GM12878 (cell line): ENCODE data around the gene KRTAP5-8. TPM values are rescaled to one million over a fixed set of nuclear protein-coding genes. Genes with fewer than 3 reads are reported as not detected.

Experiments used
- ATAC-seq: fragments of 200-7000 bp; cut with Tn5 transposase; 3 replicates; pipeline ENCODE4 v1.9.1; 2020; ENCODE audit warnings: mild to moderate bottlenecking, moderate library complexity
- BruUV-seq: library from RNA; stranded (reverse); fragments of 400-500 nt; replicated peaks from 2 replicates; lab custom pipeline; 2021; lab: Mats Ljungman, UMichigan
- CTCF ChIA-PET: fragments of 300-600 bp; sonication (Branson Sonifier 250); formaldehyde crosslinking; extraction: SDS; loops from one replicate; lab custom pipeline; 2021; ENCODE audit warnings: inconsistent platforms; lab: Yijun Ruan, JAX
- POLR2A ChIA-PET: fragments of 350-600 bp; formaldehyde crosslinking; extraction: SDS; loops from one replicate; lab custom pipeline; 2021; ENCODE audit warnings: inconsistent platforms; lab: Charles Lee
- RAD21 ChIA-PET: fragments of 300-600 bp; sonication (Branson Sonifier 250); formaldehyde crosslinking; loops from one replicate; lab custom pipeline; 2023; ENCODE audit warnings: antibody characterized with exemption; ENCODE audit not compliant: unreplicated experiment; lab: Charles Lee
- SMC1A ChIA-PET: fragments of 300-600 bp; sonication (Branson Sonifier 250); formaldehyde crosslinking; loops from one replicate; lab custom pipeline; 2023; ENCODE audit not compliant: unreplicated experiment, uncharacterized antibody; lab: Charles Lee
- DNase-seq: peaks from one replicate; pipeline ENCODE4 v3.0.0-alpha.2; 2011; ENCODE audit warnings: low read depth, low spot score
- FAIRE-seq: peaks from 3 replicates; lab custom pipeline; 2011; peaks lifted over from hg19 to GRCh38; lab: Jason Lieb, UNC
- H2AFZ ChIP-seq: 2 replicates; pipeline ENCODE4 v1.6.0; 2011; ENCODE audit warnings: low read depth, low read length, control low read depth; ENCODE audit not compliant: control insufficient read depth
- H3K27ac ChIP-seq: 2 replicates; pipeline ENCODE4 v1.5.1; 2011; ENCODE audit warnings: control low read depth; ENCODE audit not compliant: control insufficient read depth, insufficient read depth
- H3K27me3 ChIP-seq, 2 experiments: replicated peaks in 1 of 2; 2 replicates each; pipeline versions ENCODE4 v1.6.0 to v1.6.1; 2011; ENCODE audit warnings: low read length in 1 of 2; ENCODE audit not compliant: control insufficient read depth in 2 of 2, insufficient read depth in 2 of 2
- H3K36me3 ChIP-seq, 2 experiments: 2 replicates each; pipeline ENCODE4 v1.5.1; 2011; ENCODE audit warnings: low read length in 1 of 2; ENCODE audit not compliant: control insufficient read depth in 2 of 2, insufficient read depth in 2 of 2
- H3K4me1 ChIP-seq: 2 replicates; pipeline ENCODE4 v1.6.1; 2011; ENCODE audit warnings: mild to moderate bottlenecking, low read length, moderate library complexity, mixed read lengths; ENCODE audit not compliant: control insufficient read depth, insufficient read depth
- H3K4me2 ChIP-seq: 2 replicates; pipeline ENCODE4 v1.6.0; 2011; ENCODE audit warnings: control low read depth; ENCODE audit not compliant: control insufficient read depth, insufficient read depth
- H3K4me3 ChIP-seq: fragments of 200-600 bp; sonication (generic); 2 replicates; pipeline ENCODE4 v1.5.1; 2016
- H3K79me2 ChIP-seq: 2 replicates; pipeline ENCODE4 v1.6.0; 2011; ENCODE audit warnings: low read length; ENCODE audit not compliant: control insufficient read depth, insufficient read depth
- H3K9ac ChIP-seq: 2 replicates; pipeline ENCODE4 v1.8.0; 2011; ENCODE audit warnings: low read length, control low read depth, mixed read lengths; ENCODE audit not compliant: control insufficient read depth, insufficient read depth
- H3K9me3 ChIP-seq: replicated peaks from 3 replicates; pipeline ENCODE4 v1.5.1; 2011; ENCODE audit warnings: mild to moderate bottlenecking, low read length; ENCODE audit not compliant: control insufficient read depth, insufficient read depth
- H4K20me1 ChIP-seq: 2 replicates; pipeline ENCODE4 v1.6.0; 2011; ENCODE audit not compliant: control insufficient read depth, insufficient read depth
- FOXK2 ChIP-seq: fragments of 450-650 bp; IDR thresholded peaks from 2 replicates; pipeline ENCODE4 v1.6.1; 2017; ENCODE audit warnings: mild to moderate bottlenecking, moderate library complexity
- PAX8 ChIP-seq: fragments of 450-650 bp; IDR thresholded peaks from 2 replicates; pipeline ENCODE4 v1.6.1; 2017; ENCODE audit warnings: mild to moderate bottlenecking, moderate library complexity
- SP1 ChIP-seq: IDR thresholded peaks from one replicate; pipeline ENCODE4 v1.6.1; 2011; ENCODE audit warnings: low read depth, low read length
- SREBF2 ChIP-seq: IDR thresholded peaks from 2 replicates; pipeline ENCODE4 v1.6.1; 2012; ENCODE audit warnings: mild to moderate bottlenecking, low read length
- WGBS: methylation state at CpG from one replicate; pipeline ENCODE4 v1.1.6; 2016; ENCODE audit warnings: low lambda C conversion rate; ENCODE audit not compliant: insufficient replicate concordance, insufficient coverage; ENCODE audit errors: missing lambda C conversion rate; 5-methylcytosine and 5-hydroxymethylcytosine counted together
- in situ Hi-C: fragments of 300-500 bp; cut with MboI; formaldehyde crosslinking; loops from 9 replicates; pipeline ENCODE4 v1.14.3; 2018; ENCODE audit warnings: mixed read lengths
- intact Hi-C: fragments of 100-400 bp; cut with micrococcal nuclease; formaldehyde crosslinking; loops from one replicate; pipeline ENCODE4 v1.14.2; 2022; ENCODE audit not compliant: unreplicated experiment
- polyA plus RNA-seq, 11 experiments: library from polyadenylated mRNA; depleted of rRNA in 4 of 11; unstranded in 6 of 11; stranded (reverse) in 5 of 11; fragments of >200 nt; fragmentation: Nextera tagmentation in 4 of 11; fragmentation: Illumina TruSeq in 1 of 11; extraction: Ambion mirVana in 4 of 11; extraction: Trizol in 1 of 11; gene quantifications; 1 replicate in 1 of 11; 2 replicates in 10 of 11; pipeline versions ENCODE4 v1.2.1 to v1.2.3, GENCODE V29; 2011 to 2016; ENCODE audit warnings: inconsistent platforms in 2 of 11, missing spikeins in 2 of 11, low read depth in 1 of 11
- total RNA-seq, 4 experiments: library from RNA; depleted of rRNA in 3 of 4; stranded (reverse); fragments of >200 nt in 3 of 4; fragmentation: Illumina TruSeq in 1 of 4; extraction: Trizol in 1 of 4; gene quantifications; 2 replicates each; pipeline versions ENCODE4 v1.2.1 to v1.2.3, GENCODE V29; 2013 to 2021
- TF ChIP-seq, protein P1 (sequence below): fragments of 450-650 bp; IDR thresholded peaks from 2 replicates; pipeline ENCODE4 v1.6.1; 2017; ENCODE audit warnings: mild to moderate bottlenecking, low read depth, inconsistent platforms; ENCODE audit not compliant: poor library complexity, severe bottlenecking
- TF ChIP-seq, protein P2 (sequence below): IDR thresholded peaks from 2 replicates; pipeline ENCODE4 v1.6.1; 2011; ENCODE audit warnings: borderline replicate concordance, low read depth, mild to moderate bottlenecking, moderate library complexity, low read length; ENCODE audit not compliant: insufficient read depth, poor library complexity, severe bottlenecking
- TF ChIP-seq, protein P3 (sequence below): IDR thresholded peaks from 2 replicates; pipeline ENCODE4 v1.6.1; 2012; ENCODE audit warnings: low read depth, low read length, improper control_type of control experiment
- TF ChIP-seq, protein P4 (sequence below): fragments of 450-650 bp; IDR thresholded peaks from 2 replicates; pipeline ENCODE4 v1.6.1; 2017; ENCODE audit warnings: low read depth, mild to moderate bottlenecking, moderate library complexity
- TF ChIP-seq, protein P5 (sequence below): fragments of 450-650 bp; IDR thresholded peaks from 2 replicates; pipeline ENCODE4 v1.6.1; 2017; ENCODE audit warnings: mild to moderate bottlenecking, moderate library complexity

Gene KRTAP5-8
- total and polyA plus RNA-seq, 10 of the 15 experiments (the other 5 are each of a cell fraction or from before 2014, with no cell fraction given): 0.07 to 0.36 (median 0.13) TPM; not detected in 6

DNA sequence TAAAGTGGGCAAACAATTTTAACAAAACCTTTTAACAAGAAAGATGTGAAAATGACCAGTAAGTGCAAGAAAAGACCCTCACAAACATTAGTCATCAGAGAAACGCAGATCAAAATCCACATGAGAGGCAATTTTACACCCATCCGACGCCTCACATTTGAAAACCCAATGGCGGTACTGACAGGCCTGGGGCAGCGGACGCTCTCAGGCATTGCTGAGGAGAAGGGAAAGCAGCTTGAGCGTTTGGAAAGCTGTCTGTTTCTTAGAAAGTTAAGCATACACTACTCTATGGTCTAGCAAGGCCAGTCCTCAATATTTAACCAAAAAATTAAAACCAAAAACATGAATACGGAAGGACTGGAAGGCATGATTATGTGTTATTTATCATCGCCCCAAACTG is 2.0 kb upstream of the KRTAP5-8 start (continued):
- TF ChIP-seq, protein P1, sequence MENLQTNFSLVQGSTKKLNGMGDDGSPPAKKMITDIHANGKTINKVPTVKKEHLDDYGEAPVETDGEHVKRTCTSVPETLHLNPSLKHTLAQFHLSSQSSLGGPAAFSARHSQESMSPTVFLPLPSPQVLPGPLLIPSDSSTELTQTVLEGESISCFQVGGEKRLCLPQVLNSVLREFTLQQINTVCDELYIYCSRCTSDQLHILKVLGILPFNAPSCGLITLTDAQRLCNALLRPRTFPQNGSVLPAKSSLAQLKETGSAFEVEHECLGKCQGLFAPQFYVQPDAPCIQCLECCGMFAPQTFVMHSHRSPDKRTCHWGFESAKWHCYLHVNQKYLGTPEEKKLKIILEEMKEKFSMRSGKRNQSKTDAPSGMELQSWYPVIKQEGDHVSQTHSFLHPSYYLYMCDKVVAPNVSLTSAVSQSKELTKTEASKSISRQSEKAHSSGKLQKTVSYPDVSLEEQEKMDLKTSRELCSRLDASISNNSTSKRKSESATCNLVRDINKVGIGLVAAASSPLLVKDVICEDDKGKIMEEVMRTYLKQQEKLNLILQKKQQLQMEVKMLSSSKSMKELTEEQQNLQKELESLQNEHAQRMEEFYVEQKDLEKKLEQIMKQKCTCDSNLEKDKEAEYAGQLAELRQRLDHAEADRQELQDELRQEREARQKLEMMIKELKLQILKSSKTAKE: no peak
- TF ChIP-seq, protein P2, sequence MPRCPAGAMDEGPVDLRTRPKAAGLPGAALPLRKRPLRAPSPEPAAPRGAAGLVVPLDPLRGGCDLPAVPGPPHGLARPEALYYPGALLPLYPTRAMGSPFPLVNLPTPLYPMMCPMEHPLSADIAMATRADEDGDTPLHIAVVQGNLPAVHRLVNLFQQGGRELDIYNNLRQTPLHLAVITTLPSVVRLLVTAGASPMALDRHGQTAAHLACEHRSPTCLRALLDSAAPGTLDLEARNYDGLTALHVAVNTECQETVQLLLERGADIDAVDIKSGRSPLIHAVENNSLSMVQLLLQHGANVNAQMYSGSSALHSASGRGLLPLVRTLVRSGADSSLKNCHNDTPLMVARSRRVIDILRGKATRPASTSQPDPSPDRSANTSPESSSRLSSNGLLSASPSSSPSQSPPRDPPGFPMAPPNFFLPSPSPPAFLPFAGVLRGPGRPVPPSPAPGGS: no peak
- no peak for TF ChIP-seq SREBF2
- TF ChIP-seq, all 136 proteins: peak for 0

DNA sequence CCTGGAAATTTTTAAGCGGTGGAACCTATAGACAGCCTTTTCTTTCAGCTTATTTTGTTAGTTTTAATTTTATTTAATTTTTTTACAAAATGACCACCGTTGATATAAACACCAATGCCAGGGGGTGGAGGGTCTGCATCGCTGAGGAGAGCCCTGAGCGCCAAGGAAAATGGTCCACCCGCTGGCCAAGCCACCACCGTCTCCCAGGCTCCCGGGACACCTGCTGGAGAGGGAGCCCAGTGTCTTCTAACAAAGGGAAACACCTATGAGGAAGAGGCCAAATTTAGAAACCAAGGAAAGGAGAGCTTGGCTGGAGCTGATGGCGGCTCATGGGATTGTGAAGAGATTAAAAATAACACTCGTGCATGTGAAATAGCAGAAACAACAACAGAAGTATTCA is 288 bp upstream of the KRTAP5-8 start:
- Histone ChIP-seq H3K4me2 (no peak overlapping the region), H2AFZ (no peak overlapping the region), H3K27ac (no peak overlapping the region), H3K9me3 (peaks cover 20% of the 10 kb centered on the region), H3K27me3 (no peaks in the 10 kb centered on the region), H3K79me2 (no peaks in the 10 kb centered on the region), H3K4me1 (peaks cover 37% of the 10 kb centered on the region), H4K20me1 (no peaks in the 10 kb centered on the region), H3K36me3 (no peaks in the 10 kb centered on the region), H3K4me3 (no peak overlapping the region), H3K9ac (no peak overlapping the region)
- intact Hi-C loops: no loop called here
- DNase-seq (no peak), ATAC-seq (no peak), FAIRE-seq (no peak)
- POLR2A ChIA-PET: no interaction called here
- SMC1A ChIA-PET: interaction anchor here (1.0 kb wide), 1 partner anchor 89 kb away, joined by 3 read pairs; no protein-coding TSS in a partner anchor
- 98% methylated on average over 9 of the region's 9 CpGs for WGBS
- CTCF ChIA-PET: no interaction called here
- RAD21 ChIA-PET: no interaction called here
- no TSS peak for BruUV-seq
- in situ Hi-C loops: no loop called here
- TF ChIP-seq PAX8: no peak
- TF ChIP-seq, protein P3, sequence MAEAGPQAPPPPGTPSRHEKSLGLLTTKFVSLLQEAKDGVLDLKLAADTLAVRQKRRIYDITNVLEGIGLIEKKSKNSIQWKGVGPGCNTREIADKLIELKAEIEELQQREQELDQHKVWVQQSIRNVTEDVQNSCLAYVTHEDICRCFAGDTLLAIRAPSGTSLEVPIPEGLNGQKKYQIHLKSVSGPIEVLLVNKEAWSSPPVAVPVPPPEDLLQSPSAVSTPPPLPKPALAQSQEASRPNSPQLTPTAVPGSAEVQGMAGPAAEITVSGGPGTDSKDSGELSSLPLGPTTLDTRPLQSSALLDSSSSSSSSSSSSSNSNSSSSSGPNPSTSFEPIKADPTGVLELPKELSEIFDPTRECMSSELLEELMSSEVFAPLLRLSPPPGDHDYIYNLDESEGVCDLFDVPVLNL: no peak
- TF ChIP-seq FOXK2: no peak
- no peak for TF ChIP-seq SP1
- TF ChIP-seq, protein P4, sequence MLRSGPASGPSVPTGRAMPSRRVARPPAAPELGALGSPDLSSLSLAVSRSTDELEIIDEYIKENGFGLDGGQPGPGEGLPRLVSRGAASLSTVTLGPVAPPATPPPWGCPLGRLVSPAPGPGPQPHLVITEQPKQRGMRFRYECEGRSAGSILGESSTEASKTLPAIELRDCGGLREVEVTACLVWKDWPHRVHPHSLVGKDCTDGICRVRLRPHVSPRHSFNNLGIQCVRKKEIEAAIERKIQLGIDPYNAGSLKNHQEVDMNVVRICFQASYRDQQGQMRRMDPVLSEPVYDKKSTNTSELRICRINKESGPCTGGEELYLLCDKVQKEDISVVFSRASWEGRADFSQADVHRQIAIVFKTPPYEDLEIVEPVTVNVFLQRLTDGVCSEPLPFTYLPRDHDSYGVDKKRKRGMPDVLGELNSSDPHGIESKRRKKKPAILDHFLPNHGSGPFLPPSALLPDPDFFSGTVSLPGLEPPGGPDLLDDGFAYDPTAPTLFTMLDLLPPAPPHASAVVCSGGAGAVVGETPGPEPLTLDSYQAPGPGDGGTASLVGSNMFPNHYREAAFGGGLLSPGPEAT: no peak
- TF ChIP-seq, protein P5, sequence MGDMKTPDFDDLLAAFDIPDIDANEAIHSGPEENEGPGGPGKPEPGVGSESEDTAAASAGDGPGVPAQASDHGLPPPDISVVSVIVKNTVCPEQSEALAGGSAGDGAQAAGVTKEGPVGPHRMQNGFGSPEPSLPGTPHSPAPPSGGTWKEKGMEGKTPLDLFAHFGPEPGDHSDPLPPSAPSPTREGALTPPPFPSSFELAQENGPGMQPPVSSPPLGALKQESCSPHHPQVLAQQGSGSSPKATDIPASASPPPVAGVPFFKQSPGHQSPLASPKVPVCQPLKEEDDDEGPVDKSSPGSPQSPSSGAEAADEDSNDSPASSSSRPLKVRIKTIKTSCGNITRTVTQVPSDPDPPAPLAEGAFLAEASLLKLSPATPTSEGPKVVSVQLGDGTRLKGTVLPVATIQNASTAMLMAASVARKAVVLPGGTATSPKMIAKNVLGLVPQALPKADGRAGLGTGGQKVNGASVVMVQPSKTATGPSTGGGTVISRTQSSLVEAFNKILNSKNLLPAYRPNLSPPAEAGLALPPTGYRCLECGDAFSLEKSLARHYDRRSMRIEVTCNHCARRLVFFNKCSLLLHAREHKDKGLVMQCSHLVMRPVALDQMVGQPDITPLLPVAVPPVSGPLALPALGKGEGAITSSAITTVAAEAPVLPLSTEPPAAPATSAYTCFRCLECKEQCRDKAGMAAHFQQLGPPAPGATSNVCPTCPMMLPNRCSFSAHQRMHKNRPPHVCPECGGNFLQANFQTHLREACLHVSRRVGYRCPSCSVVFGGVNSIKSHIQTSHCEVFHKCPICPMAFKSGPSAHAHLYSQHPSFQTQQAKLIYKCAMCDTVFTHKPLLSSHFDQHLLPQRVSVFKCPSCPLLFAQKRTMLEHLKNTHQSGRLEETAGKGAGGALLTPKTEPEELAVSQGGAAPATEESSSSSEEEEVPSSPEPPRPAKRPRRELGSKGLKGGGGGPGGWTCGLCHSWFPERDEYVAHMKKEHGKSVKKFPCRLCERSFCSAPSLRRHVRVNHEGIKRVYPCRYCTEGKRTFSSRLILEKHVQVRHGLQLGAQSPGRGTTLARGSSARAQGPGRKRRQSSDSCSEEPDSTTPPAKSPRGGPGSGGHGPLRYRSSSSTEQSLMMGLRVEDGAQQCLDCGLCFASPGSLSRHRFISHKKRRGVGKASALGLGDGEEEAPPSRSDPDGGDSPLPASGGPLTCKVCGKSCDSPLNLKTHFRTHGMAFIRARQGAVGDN: no peak
